Right renal cortex interstitium (tissue), 3 donors: ENCODE results near the gene SP3. TPM values are rescaled to one million over a fixed set of nuclear protein-coding genes. Genes with fewer than 3 reads are reported as not detected.

Experiments
- DNase-seq, 3 donors: peaks; one replicate each; pipeline ENCODE4 v3.0.0-alpha.2; 2013; ENCODE audit warnings: low read depth in 3 of 3, low spot score in 2 of 3
- polyA plus RNA-seq, 3 donors: library from polyadenylated mRNA; unstranded; fragments of 120-200 nt; gene quantifications; one replicate each; pipeline ENCODE4 v1.2.1, GENCODE V29; 2013; ENCODE audit not compliant: insufficient read length in 3 of 3

The SP3 gene
- polyA plus RNA-seq, 3 donors, result 119 to 134 (median 128) TPM

DNA sequence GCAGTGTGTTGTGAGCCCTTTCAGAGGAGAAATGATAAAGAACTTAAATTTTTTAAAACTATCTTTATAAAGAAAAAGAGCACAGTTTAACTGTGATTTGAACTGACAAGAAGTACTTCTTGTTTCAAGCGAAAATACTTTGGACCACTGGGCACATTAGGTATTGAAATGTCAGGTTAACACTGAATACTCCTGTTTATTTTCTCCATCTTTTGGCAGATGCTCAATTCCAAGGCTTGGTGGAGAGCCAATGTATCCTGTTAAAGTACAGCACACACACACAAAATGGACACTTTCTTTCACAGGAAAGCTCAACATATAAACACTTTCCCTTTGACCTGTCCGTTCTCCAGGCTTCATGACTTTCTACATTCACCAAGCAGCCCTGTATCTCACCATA is 32.6 kb upstream of the SP3 start:
- no peak for DNase-seq

DNA sequence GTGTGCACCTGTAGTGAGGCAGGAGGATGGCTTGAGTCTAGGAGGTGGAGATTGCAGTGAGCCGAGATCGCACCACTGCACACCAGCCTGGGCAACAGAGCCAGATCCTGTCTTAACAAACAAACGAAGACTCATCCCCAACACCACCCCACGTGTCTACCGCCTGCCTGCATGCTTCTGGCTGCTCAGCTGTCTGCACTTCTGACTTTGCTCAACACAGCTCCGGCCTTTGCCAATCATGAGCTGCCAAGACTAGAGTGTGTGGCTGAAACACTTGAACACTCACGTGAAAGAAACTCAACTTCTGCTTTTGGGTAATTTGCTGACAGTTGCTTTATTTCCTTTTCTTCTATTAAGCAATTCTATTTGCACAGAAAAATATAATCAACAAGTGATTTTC is 32.1 kb upstream of the SP3 start:
- no peak for DNase-seq

DNA sequence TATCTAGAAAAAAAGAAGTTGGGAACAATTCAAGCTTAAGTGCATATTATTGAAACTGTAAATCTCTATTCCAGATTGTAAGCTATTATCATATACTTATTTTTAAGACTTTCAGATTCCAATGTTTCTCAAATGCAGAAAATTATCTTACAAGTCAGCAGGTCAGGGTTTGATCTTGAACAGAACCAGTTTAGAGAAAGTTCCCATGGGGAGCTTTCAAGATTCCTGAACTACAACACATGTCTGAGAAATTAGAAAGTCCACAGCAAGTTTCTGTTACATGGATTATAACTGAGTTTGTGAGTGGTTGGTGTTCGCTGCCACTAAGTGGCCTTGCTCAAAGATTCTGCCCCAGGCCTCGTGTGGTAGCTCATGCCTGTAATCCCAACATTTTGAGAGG is 31.6 kb upstream of the SP3 start:
- no peak for DNase-seq

DNA sequence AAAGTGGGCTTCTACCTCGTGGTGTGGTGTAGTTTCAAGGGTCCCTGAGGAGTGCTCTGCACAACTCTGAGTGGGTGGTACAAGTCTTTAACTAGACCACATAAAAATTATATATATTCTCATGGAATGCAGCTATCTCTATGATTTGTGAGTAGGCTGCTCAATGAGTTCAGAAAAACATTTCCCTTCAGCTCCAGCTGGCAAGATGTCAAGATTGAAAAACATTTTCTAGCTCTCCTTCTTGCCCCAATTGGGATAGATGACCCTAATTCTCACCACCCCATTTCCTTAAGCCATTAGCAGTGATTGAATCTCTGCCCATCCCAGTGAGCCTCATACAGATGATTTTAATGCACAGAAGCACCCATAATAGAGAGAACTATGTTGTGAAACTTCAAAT is 28.3 kb upstream of the SP3 start:
- DNase-seq, result no peak

DNA sequence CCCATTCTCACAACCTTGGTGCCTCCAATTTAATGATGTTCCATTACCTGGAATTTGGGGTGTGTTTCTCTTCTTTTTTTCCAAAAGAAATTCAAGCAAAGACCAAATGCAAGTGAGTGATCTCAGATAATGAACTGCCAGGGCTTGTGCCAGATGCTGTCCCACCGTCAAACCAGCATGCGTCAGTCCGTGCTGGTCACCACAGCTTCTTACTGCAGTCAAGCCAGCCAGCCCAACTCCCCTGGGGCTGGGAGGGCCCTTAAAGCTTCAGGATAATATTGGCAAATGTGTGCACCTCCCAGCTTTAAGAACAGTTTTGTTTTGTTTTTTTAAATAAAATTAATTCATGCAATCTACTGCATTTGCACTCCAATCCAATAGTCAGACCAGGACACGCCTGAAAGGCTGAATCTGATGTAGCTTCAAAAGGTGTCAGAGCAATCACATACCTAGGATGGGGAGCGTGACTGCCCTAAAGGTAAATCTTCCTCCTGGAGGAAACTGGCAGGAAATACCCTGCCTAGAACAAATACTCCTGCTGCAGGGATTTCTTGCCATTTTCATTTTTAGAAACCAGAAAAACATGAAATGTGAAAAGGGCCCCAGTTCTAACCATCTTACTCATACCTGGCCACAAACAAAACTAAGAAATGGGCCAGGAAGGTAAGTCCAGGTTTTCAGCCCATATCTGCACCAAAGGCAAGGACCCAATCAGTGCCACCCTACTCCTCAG is 26.8 kb upstream of the SP3 start:
- no peak for DNase-seq

DNA sequence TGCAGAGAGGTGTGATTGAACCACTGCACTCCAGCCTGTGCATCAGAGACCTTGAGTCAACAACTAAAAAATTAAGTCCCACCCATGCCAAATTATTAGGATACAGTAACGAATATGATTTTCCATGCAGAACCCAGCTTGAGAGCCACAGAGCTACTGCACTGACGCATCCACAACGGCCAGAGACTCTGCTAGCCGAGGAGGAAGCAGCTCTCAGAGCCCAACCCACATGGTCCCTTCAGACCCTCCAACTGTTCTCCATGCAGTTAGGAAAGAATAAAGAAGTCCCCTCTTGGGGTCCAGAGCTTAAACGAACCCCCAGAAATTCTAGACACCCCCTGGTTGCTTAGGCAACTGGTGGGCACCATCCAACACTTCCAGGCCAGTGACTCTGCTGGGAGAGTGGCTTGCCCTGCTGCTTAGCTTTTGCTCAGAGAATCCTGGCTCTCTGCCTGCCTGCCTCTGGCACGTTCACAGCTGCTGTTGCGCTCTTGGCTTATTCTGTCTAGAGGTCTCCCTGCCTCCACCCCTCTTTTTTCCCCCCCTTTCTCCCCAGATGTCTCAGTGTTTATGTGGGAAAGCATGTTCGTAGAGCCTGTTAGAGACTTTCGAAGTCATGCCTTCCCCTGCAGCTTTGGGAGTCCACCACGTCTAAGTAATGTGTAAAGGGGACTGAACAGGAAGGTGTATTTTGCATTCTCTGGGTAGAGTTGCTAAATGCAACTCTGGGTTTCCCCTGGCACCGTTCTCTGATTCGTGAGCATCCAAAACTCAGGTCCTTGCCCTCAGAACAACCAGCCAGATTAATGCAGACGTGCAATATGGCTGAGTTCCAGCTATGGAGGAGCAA is 26.0 kb upstream of the SP3 start:
- no peak for DNase-seq

DNA sequence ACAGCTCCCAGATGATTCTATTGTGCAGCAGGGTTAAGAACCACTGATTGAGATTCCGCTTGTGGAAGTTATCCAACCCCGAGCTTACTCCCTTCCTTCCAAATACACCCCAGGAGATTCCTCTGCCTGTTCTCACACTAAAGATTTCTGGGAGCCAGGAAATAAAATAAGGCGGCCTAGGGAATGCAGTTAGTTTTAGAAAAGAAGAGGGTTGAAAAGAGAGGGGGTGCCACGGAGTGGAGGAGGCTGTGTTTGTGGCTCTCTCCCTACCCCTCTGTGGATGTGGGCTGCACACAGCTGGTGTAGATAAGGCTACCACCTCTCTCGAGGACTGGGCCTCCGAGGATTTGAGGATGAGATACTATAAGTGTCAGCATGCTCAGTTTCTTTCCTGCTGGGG is 25.1 kb upstream of the SP3 start:
- no peak for DNase-seq

DNA sequence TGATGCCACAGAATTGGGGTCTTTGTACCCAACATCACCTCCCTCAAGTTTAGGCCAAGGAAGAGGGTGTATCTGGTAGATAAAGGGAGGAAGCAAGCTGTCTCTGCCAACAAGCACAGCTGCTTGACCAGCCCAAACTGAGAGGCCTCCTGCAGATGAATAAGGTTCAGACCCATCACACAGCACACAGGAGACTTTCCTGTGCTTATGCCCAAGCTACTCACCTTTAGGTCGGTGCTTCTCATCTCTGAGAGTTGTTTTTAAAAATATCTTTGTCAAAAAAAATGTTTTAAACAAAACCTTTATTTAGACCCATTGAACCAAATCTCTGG is 24.7 kb upstream of the SP3 start:
- no peak for DNase-seq

DNA sequence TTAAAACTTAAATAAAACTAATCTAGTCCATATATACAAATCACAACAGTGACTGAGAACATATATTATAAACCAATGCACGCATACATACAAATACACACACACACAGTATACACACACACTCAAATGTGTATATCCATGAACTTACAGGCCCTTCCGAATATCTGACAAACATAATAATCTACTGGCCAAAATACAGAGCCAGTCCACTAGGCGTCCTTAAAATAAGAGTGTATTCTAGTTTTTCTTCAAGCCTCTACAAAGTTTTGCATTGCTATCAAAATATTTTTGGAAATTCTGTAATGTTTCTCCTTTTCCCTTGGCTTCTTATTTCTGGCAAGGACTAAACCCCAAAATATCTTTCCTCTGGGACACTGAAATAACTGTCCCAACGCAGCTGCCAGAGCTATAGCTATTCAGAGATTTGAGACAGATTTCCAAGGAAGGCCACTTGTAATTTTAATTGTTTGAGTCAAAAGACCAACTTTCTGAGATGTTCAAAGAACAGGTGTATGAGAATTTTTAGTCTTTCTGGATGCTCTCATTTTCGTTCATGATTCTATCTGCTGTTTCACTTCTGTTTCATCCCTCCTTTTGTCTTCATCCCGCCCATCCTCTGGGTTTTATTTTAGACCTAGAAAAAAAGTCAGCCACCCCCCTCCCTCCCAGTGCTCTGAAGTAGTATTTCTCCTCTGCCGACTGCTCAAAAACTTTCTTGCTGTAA is 24.1 kb upstream of the SP3 start:
- no peak for DNase-seq

DNA sequence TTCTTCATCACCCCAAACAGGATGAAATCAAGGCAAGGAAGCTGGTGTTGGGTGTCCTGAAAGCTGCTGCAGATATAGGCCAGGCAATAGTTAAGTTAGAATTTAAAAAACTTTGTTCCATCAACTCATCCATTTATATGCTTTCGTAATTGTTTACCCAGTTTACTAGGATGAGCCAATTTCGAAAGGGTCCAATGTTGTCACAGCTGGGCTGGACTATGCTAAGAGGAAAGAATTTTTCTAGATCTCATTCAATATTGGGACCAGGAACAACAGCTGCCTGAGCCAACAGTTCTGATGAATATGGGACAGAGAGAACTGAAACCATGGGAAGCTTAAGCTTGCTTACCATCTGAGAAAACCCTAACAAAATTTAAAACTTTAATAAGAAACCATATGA is 21.6 kb upstream of the SP3 start:
- no peak for DNase-seq

DNA sequence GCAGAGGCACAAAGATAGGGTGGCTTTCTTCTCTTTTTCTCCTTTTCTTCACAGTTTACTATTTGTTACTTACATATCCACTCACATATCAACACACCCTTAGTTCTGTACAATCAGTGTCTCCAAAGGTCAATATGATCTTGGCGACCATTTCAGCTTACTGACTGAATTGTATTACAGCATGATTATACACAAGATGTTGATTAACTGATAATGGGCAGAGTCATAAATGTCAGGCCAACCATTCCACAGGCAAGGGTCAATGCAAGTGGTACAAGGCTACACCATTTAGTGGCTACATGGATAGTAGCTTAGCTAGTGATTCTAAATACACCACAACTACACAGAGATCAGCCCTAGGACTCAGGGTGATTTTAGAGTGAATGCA is 20.4 kb upstream of the SP3 start:
- no peak for DNase-seq

DNA sequence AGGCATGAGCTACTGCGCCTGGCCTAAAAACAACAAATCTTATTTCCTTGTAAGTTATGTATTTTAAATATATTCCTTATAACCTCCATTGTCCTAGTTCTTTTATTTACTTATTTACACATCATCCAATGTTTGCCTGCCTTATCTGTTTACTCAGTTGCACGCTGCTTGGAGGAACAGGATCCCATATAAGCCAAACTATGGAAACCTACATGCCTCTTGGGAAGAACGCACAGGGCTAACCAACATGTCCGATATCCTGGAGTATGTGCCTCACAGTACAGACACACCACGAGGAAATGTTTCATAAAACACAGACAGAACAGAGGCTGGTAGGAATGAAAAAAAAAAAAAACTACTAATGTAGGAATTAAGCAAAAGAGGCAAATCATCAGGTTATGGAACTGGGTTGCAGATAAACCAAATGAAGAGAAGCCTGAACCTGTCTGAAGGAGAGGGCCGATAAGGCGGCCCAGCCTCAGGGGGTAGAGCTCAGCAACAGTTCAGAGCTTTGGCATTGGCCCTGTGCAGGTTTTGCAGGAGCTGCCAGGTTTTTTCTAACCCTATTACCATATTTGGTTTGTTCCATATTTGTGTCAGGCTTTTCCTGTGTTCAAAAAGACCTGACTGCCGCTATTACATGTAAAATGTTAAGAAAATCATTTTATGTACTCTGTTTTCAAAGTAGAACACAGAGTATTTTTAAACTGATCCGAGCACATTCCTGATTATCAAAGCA is 19.9 kb upstream of the SP3 start:
- no peak for DNase-seq

DNA sequence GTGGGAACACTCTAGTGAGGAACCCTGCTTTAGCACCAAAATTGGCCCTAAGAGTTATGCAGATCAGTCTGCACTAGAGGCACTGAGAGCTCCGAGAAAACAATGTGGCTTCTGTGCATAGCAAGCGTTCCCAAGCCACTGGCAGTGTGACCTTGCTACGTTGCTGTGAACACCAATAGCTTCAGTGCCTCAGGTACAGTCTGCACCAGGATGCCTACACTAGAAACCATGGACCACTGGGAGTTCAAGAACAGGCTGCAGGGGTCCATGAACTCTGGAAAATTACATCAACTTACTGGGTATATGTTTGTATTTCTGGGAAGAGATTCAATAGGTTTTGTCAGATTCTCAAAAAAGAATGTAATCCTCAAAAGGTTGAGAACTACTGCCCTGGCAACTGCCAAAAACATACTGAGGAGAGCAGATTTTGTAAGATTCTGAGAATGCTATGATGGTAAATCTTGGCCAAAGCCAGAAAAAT is 18.3 kb upstream of the SP3 start:
- DNase-seq, result no peak

DNA sequence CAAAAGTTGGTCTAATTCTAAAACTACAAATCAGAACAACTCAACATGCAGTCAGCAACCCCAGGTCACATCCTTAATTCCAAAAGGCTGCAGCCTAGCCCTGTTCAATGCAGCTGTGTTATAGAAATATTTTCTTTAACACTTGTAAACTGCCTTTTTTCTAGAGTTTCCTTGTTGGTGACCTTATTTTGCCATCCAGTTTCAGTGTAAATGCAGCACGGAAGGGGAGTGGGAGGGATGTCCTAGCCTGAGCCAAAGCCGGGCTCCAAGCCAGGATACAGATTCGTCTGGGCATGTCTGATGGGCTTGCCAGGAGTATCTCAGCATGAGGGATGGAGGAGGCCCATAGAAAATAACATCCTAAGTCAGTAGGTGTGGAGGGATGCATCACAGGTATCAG is 17.7 kb upstream of the SP3 start:
- DNase-seq, result no peak

DNA sequence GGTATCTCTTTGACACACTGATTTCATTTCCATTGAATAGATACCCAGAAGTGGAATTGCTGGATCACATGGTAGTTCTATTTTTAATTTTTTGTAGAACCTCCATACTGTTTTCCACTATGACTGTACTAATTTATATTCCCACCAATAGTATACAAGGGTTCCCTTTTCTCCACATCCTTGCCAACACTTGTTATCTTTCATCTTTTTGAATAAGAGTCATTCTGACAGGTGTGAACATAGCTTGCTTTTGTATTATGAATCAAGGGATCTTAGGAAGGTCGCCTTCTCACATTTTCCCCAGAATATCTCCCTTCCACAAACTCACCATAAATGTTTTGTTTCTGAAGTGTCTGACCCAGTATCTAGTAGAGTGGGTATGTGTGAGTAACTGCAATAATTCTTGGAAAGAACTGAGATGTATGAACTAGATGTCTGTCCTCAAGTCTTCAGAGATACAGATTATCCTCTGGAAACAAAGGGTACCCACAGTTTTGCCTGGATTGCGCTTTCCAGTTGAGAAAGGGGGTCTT is 17.1 kb upstream of the SP3 start:
- no peak for DNase-seq

DNA sequence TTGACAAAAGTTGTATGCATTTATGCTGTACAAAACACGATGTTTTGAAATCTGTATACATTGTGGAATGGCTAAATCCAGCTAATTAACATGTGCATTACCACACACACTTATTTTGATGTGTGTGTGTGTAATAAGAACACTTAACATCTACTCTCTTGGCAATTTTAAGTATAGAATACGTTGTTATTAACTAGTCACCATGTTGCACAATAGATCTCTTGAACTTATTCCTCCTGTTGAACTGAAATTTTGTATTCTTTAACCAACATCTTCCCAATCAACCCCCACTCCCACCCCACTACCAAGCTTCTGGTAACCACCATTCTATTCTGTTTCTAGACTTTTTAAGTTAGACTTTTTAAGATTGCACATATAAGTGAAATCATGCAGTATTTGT is 16.3 kb upstream of the SP3 start:
- no peak for DNase-seq

DNA sequence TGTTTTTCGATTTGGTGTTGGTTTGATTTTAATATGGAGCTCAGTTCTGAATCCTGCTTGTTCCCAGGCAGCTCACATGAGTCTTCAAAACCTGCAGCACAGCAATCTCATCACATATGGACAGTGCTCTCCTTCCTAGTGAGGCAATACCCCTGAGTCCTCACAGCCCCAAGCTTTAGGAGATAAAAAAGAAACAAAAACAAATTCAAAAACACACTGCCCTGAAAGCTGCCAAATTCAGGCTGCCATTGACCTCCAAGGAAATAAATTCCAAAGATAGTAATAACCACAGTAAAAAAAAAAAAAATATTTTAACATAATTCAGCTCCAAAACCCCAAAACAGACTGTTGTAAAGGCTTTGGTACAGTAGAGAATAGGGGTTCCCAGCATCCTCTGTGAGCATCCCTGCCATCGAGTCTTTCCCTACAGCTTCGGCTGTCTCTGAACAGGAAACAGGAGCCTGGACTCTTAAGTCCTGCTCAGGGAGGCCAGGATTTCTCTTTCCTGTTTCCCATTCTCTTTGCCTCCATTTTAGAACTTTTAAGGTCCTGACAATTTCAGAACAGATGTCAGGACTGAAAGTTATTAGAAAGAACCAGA is 14.7 kb upstream of the SP3 start:
- no peak for DNase-seq

DNA sequence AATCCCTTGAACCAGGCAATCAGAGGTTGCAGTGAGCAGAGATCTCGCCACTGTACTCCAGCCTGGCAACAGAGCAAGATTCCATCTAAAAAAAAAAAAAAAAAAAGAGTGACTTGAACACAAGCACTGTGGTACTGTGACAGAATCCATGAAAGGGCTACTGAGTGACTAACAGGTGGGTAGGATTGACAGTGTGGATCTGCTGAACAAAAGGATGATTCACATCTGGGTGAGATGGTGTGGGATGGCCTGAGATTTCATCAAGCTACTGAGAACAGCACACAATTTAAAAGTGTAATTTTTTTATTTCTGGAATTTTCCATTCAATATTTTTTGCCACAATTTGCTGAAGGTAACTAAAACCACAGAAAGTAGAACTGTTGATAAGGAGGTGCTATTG is 13.3 kb upstream of the SP3 start:
- no peak for DNase-seq

DNA sequence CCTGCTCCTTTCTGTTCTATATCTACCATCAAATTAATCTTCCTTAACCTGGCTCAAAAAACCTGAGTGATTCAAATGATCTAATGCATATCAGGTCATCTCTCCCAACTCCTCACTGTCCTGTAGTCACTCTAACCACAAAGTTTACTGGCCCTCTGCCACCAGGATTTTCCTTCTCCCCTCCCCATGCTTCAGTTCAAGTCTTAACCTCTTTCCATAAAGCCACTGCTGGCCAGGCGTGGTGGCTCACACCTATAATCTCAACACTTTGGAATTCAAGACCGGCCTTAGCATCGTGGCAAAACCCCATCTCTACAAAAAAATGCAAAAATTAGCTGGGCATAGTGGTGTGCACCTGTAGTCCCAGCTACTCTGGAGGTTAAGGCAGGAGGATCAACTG is 7.5 kb upstream of the SP3 start:
- DNase-seq, result no peak

DNA sequence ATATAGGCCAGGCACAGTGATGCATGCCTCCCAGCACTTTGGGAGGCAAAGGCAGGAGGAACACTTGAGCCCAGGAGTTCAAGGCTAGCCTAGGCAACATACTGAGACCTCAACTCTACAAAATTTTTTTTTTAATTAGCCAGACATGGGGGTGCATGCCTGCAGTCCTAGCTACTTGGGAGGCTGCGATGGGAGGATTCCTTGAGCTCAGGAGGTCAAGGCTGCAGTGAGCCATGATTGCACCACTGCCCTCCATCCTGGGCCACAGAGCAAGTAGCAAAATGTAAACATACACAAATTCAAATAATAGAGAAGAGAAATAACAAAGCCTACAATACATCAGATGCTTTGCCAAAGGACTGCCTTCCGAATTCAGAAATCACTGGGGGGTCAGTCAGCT is 7.0 kb upstream of the SP3 start:
- DNase-seq, result no peak
